ENCODE results near the gene C11orf87. TPM values are rescaled to one million over a fixed set of nuclear protein-coding genes. Genes with fewer than 3 reads are reported as not detected.

Gene C11orf87
- total RNA-seq, 3 donors from 2014 or later = not detected

- H3K4me1 Mint-ChIP-seq (ENCODE audit: low read depth) = no peaks in the 10 kb centered on the region
- no peak for DNase-seq
- H3K9me3 Mint-ChIP-seq = peaks cover 4% of the 10 kb centered on the region
- no peak for ATAC-seq
- H3K36me3 Mint-ChIP-seq (ENCODE audit: insufficient read depth) = no peaks in the 10 kb centered on the region
- peaks cover 41% of the 10 kb centered on the region for H3K27me3 Mint-ChIP-seq (ENCODE audit: low read depth)
- no peak overlapping the region for H3K4me3 Mint-ChIP-seq
Measured at GRCh38 chr11:109424901-109425300, 2.9 kb downstream of the C11orf87 start.

- H3K27me3 Mint-ChIP-seq (ENCODE audit: low read depth) = peaks cover 41% of the 10 kb centered on the region
- H3K4me3 Mint-ChIP-seq = no peak overlapping the region
- ATAC-seq (no peak), DNase-seq (no peak)
- H3K36me3 Mint-ChIP-seq (ENCODE audit: insufficient read depth) = no peaks in the 10 kb centered on the region
- no peaks in the 10 kb centered on the region for H3K4me1 Mint-ChIP-seq (ENCODE audit: low read depth)
- H3K9me3 Mint-ChIP-seq = peaks cover 4% of the 10 kb centered on the region
Measured at GRCh38 chr11:109425554-109425953, 3.6 kb downstream of the C11orf87 start.

GRCh38 chr11:109426442-109427240, 4.7 kb downstream of the C11orf87 start:
- no peaks in the 10 kb centered on the region for H3K4me1 Mint-ChIP-seq (ENCODE audit: low read depth)
- H3K27me3 Mint-ChIP-seq (ENCODE audit: low read depth) = peaks cover 31% of the 10 kb centered on the region
- peaks cover 4% of the 10 kb centered on the region for H3K9me3 Mint-ChIP-seq
- ATAC-seq (no peak), DNase-seq (no peak)
- no peaks in the 10 kb centered on the region for H3K36me3 Mint-ChIP-seq (ENCODE audit: insufficient read depth)
- H3K4me3 Mint-ChIP-seq = no peak overlapping the region

GRCh38 chr11:109432105-109432504, 10.1 kb downstream of the C11orf87 start:
- H3K4me3 Mint-ChIP-seq = no peak overlapping the region
- no peaks in the 10 kb centered on the region for H3K4me1 Mint-ChIP-seq (ENCODE audit: low read depth)
- peaks cover 3% of the 10 kb centered on the region for H3K9me3 Mint-ChIP-seq
- ATAC-seq (no peak), DNase-seq (no peak)
- H3K27me3 Mint-ChIP-seq (ENCODE audit: low read depth) = no peaks in the 10 kb centered on the region
- no peaks in the 10 kb centered on the region for H3K36me3 Mint-ChIP-seq (ENCODE audit: insufficient read depth)

- H3K4me1 Mint-ChIP-seq (ENCODE audit: low read depth) = no peaks in the 10 kb centered on the region
- no peak for DNase-seq
- no peaks in the 10 kb centered on the region for H3K36me3 Mint-ChIP-seq (ENCODE audit: insufficient read depth)
- ATAC-seq = no peak
- no peak overlapping the region for H3K4me3 Mint-ChIP-seq
- H3K27me3 Mint-ChIP-seq (ENCODE audit: low read depth) = no peaks in the 10 kb centered on the region
- peaks cover 3% of the 10 kb centered on the region for H3K9me3 Mint-ChIP-seq
Measured at GRCh38 chr11:109433753-109434256, 11.8 kb downstream of the C11orf87 start.

- H3K9me3 Mint-ChIP-seq = peaks cover 3% of the 10 kb centered on the region
- ATAC-seq (no peak), DNase-seq (no peak)
- no peaks in the 10 kb centered on the region for H3K4me1 Mint-ChIP-seq (ENCODE audit: low read depth)
- no peaks in the 10 kb centered on the region for H3K36me3 Mint-ChIP-seq (ENCODE audit: insufficient read depth)
- no peak overlapping the region for H3K4me3 Mint-ChIP-seq
- H3K27me3 Mint-ChIP-seq (ENCODE audit: low read depth) = no peaks in the 10 kb centered on the region
Measured at GRCh38 chr11:109435121-109435742, 13.2 kb downstream of the C11orf87 start.

GRCh38 chr11:109439684-109440083, 17.7 kb downstream of the C11orf87 start:
- Mint-ChIP-seq H3K36me3 (ENCODE audit: insufficient read depth) (no peaks in the 10 kb centered on the region), H3K9me3 (peaks cover 1% of the 10 kb centered on the region), H3K4me3 (no peak overlapping the region), H3K4me1 (ENCODE audit: low read depth) (no peaks in the 10 kb centered on the region), H3K27me3 (ENCODE audit: low read depth) (no peaks in the 10 kb centered on the region)
- DNase-seq (no peak), ATAC-seq (no peak)

GRCh38 chr11:109443052-109443451, 21.1 kb downstream of the C11orf87 start:
- Mint-ChIP-seq H3K4me3 (no peak overlapping the region), H3K9me3 (peaks cover 8% of the 10 kb centered on the region), H3K27me3 (ENCODE audit: low read depth) (no peaks in the 10 kb centered on the region), H3K4me1 (ENCODE audit: low read depth) (no peaks in the 10 kb centered on the region), H3K36me3 (ENCODE audit: insufficient read depth) (no peaks in the 10 kb centered on the region)
- ATAC-seq (no peak), DNase-seq (no peak)

GRCh38 chr11:109454857-109455256, 32.9 kb downstream of the C11orf87 start:
- DNase-seq = no peak
- Mint-ChIP-seq H3K4me1 (ENCODE audit: low read depth) (no peaks in the 10 kb centered on the region), H3K4me3 (no peak overlapping the region), H3K36me3 (ENCODE audit: insufficient read depth) (no peaks in the 10 kb centered on the region), H3K27me3 (ENCODE audit: low read depth) (no peaks in the 10 kb centered on the region), H3K9me3 (peaks cover 4% of the 10 kb centered on the region)
- ATAC-seq = no peak

Data from activated T-cell treated with anti-CD3 and anti-CD28 coated beads, Interleukin-2, amount 50 U/mL, for 4 hours (primary cell).